H1 (cell line): ENCODE data around the gene HGD. TPM values are rescaled to one million over a fixed set of nuclear protein-coding genes. Genes with fewer than 3 reads are reported as not detected.

Experiments used
- CTCF ChIA-PET: fragments of 300-600 bp; sonication (Branson Sonifier 250); formaldehyde crosslinking; loops from one replicate; lab custom pipeline; 2021; ENCODE audit not compliant: partially characterized antibody; lab: Charles Lee
- POLR2A ChIA-PET: fragments of 300-600 bp; sonication (Branson Sonifier 250); formaldehyde crosslinking; loops from one replicate; lab custom pipeline; 2021; ENCODE audit warnings: inconsistent platforms; ENCODE audit not compliant: partially characterized antibody; lab: Charles Lee
- DNase-seq, 2 experiments: peaks; one replicate each; pipeline versions ENCODE4 v3.0.0 to v3.0.0-alpha.2; 2010 to 2022; ENCODE audit warnings: low spot score in 2 of 2, low read depth in 1 of 2, mixed read lengths in 1 of 2
- FAIRE-seq: peaks from 2 replicates; lab custom pipeline; 2011; peaks lifted over from hg19 to GRCh38; lab: Jason Lieb, UNC
- H2AFZ ChIP-seq: 2 replicates; pipeline ENCODE4 v1.8.1; 2012; ENCODE audit warnings: low read length, inconsistent platforms
- H2AK5ac ChIP-seq: 2 replicates; pipeline ENCODE4 v1.6.1; 2013; ENCODE audit warnings: low read depth, low read length
- H2BK120ac ChIP-seq: replicated peaks from 2 replicates; pipeline ENCODE3; 2013; ENCODE audit warnings: low read depth, low read length, inconsistent platforms
- H2BK12ac ChIP-seq: 2 replicates; pipeline ENCODE4 v1.6.1; 2013; ENCODE audit warnings: low read depth, low read length
- H2BK15ac ChIP-seq: 2 replicates; pipeline ENCODE4 v1.6.1; 2013; ENCODE audit warnings: low read length
- H2BK20ac ChIP-seq: 2 replicates; pipeline ENCODE4 v1.6.1; 2013; ENCODE audit warnings: low read length
- H2BK5ac ChIP-seq: 2 replicates; pipeline ENCODE4 v1.6.1; 2013; ENCODE audit warnings: low read depth, low read length
- H3K14ac ChIP-seq: 2 replicates; pipeline ENCODE4 v1.6.1; 2013; ENCODE audit warnings: inconsistent platforms; ENCODE audit not compliant: insufficient read length
- H3K18ac ChIP-seq: 2 replicates; pipeline ENCODE4 v1.6.1; 2013; ENCODE audit warnings: low read length; ENCODE audit errors: extremely low read depth
- H3K23ac ChIP-seq: 2 replicates; pipeline ENCODE4 v1.6.1; 2013; ENCODE audit warnings: inconsistent platforms; ENCODE audit not compliant: insufficient read length
- H3K23me2 ChIP-seq: 2 replicates; pipeline ENCODE4 v1.6.1; 2013; ENCODE audit warnings: low read depth, low read length
- H3K27ac ChIP-seq: 2 replicates; pipeline ENCODE4 v1.6.1; 2011; ENCODE audit warnings: low read depth, low read length, inconsistent platforms
- H3K27me3 ChIP-seq, 4 experiments: replicated peaks in 1 of 4; 1 replicate in 1 of 4; 2 replicates in 3 of 4; pipeline versions ENCODE4 v1.6.1 to v1.8.1; 2011 to 2013; ENCODE audit warnings: low read length in 3 of 4, mild to moderate bottlenecking in 3 of 4, inconsistent platforms in 2 of 4, mixed read lengths in 2 of 4, moderate library complexity in 1 of 4; ENCODE audit not compliant: control insufficient read depth in 3 of 4, insufficient read depth in 3 of 4; ENCODE audit errors: extremely low read depth in 1 of 4
- H3K36me3 ChIP-seq, 4 experiments: 2 replicates each; pipeline versions ENCODE4 v1.6.1 to v1.8.1; 2011 to 2013; ENCODE audit warnings: mild to moderate bottlenecking in 4 of 4, low read length in 3 of 4, moderate library complexity in 2 of 4, control low read depth in 1 of 4, inconsistent platforms in 1 of 4; ENCODE audit not compliant: insufficient read depth in 4 of 4, control insufficient read depth in 2 of 4
- H3K4ac ChIP-seq: replicated peaks from 2 replicates; pipeline ENCODE3; 2013; ENCODE audit warnings: low read length, low read depth, mixed read lengths, inconsistent platforms; ENCODE audit not compliant: insufficient read length
- H3K4me1 ChIP-seq, 4 experiments: replicated peaks in 1 of 4; 1 replicate in 1 of 4; 2 replicates in 3 of 4; pipeline versions ENCODE4 v1.6.1 to v1.8.1; 2011 to 2013; ENCODE audit warnings: low read length in 3 of 4, inconsistent platforms in 2 of 4, mixed read lengths in 1 of 4; ENCODE audit not compliant: insufficient read depth in 4 of 4, control insufficient read depth in 3 of 4
- H3K4me2 ChIP-seq, 2 experiments: 2 replicates each; pipeline versions ENCODE4 v1.6.1 to v1.8.1; 2011 to 2013; ENCODE audit warnings: low read depth in 2 of 2, low read length in 2 of 2, control low read depth in 1 of 2, inconsistent platforms in 1 of 2, mild to moderate bottlenecking in 1 of 2; ENCODE audit not compliant: insufficient read depth in 1 of 2
- H3K4me3 ChIP-seq, 4 experiments: fragments of 200-600, 300-600 bp in 1 of 4; sonication (generic), shearing (Covaris generic), sonication (Bioruptor Twin) in 1 of 4; 2 replicates each; pipeline versions ENCODE4 v1.5.1 to v1.8.1; 2011 to 2016; ENCODE audit warnings: low read length in 4 of 4, low read depth in 3 of 4, control low read depth in 2 of 4, inconsistent platforms in 2 of 4, mild to moderate bottlenecking in 2 of 4, mixed read lengths in 1 of 4, moderate library complexity in 1 of 4; ENCODE audit not compliant: insufficient read depth in 2 of 4; ENCODE audit errors: extremely low read depth in 1 of 4
- H3K56ac ChIP-seq: replicated peaks from 2 replicates; pipeline ENCODE3; 2013; ENCODE audit warnings: low read depth, mild to moderate bottlenecking, mixed read lengths, low read length, inconsistent platforms; ENCODE audit not compliant: insufficient read length
- H3K79me1 ChIP-seq: 2 replicates; pipeline ENCODE4 v1.6.1; 2013; ENCODE audit warnings: low read depth, low read length, control low read depth
- H3K79me2 ChIP-seq, 2 experiments: 2 replicates each; pipeline versions ENCODE4 v1.6.1 to v1.8.1; 2012 to 2013; ENCODE audit warnings: low read length in 2 of 2, mild to moderate bottlenecking in 2 of 2, inconsistent platforms in 1 of 2; ENCODE audit not compliant: insufficient read depth in 2 of 2, control insufficient read depth in 1 of 2
- H3K9ac ChIP-seq, 4 experiments: replicated peaks in 1 of 4; 1 replicate in 1 of 4; 2 replicates in 3 of 4; pipeline versions ENCODE4 v1.6.1 to v1.8.1; 2011 to 2013; ENCODE audit warnings: low read depth in 3 of 4, low read length in 3 of 4, control low read depth in 2 of 4, mild to moderate bottlenecking in 2 of 4, moderate library complexity in 2 of 4, inconsistent platforms in 1 of 4; ENCODE audit errors: extremely low read depth in 1 of 4
- H3K9me3 ChIP-seq, 2 experiments: 2 replicates each; pipeline versions ENCODE4 v1.6.1 to v1.8.1; 2012 to 2013; ENCODE audit warnings: mild to moderate bottlenecking in 2 of 2, moderate library complexity in 2 of 2, control low read depth in 1 of 2, inconsistent platforms in 1 of 2, low read depth in 1 of 2, low read length in 1 of 2, mixed read lengths in 1 of 2; ENCODE audit not compliant: insufficient read depth in 2 of 2
- H4K20me1 ChIP-seq, 2 experiments: replicated peaks in 1 of 2; 2 replicates each; pipeline versions ENCODE3 to v1.8.1; 2011 to 2013; ENCODE audit warnings: inconsistent platforms in 2 of 2, low read length in 2 of 2, mild to moderate bottlenecking in 1 of 2; ENCODE audit not compliant: insufficient read depth in 2 of 2, control insufficient read depth in 1 of 2
- H4K5ac ChIP-seq: 2 replicates; pipeline ENCODE4 v1.6.1; 2013; ENCODE audit warnings: low read length, low read depth, mixed read lengths, inconsistent platforms; ENCODE audit not compliant: insufficient read length
- H4K8ac ChIP-seq: 2 replicates; pipeline ENCODE4 v1.8.0; 2013; ENCODE audit warnings: mild to moderate bottlenecking, moderate library complexity, low read length, inconsistent platforms; ENCODE audit not compliant: insufficient read depth; ENCODE audit errors: extremely low read depth
- H4K91ac ChIP-seq: replicated peaks from 2 replicates; pipeline ENCODE3; 2013; ENCODE audit warnings: low read length, mixed read lengths, inconsistent platforms; ENCODE audit not compliant: insufficient read length
- CREB1 ChIP-seq: IDR thresholded peaks from 2 replicates; pipeline ENCODE4 v1.6.1; 2012; ENCODE audit warnings: inconsistent platforms
- polyA plus RNA-seq, 7 experiments: library from polyadenylated mRNA; depleted of rRNA in 3 of 7; stranded (reverse) in 5 of 7; unstranded in 2 of 7; fragments of >200 nt in 5 of 7; fragments of 200-250 nt in 2 of 7; gene quantifications; 1 replicate in 5 of 7; 2 replicates in 1 of 7; 4 replicates in 1 of 7; pipeline versions ENCODE4 v1.2.1 to v1.2.3, GENCODE V29; 2011 to 2013; ENCODE audit warnings: missing spikeins in 2 of 7, mixed read lengths in 2 of 7
- total RNA-seq: library from RNA; stranded (reverse); fragmentation: NEBNext Ultra II Directional; extraction: Animal tissue kit (Norgen Biotek cat#: 25700); gene quantifications from 2 replicates; pipeline ENCODE4 v1.2.1, GENCODE V29; 2021

The HGD gene
- total and polyA plus RNA-seq, 2 of the 8 experiments (the other 6 are each of a cell fraction or from before 2014, with no cell fraction given), result 0.11 TPM; not detected in 1

DNA sequence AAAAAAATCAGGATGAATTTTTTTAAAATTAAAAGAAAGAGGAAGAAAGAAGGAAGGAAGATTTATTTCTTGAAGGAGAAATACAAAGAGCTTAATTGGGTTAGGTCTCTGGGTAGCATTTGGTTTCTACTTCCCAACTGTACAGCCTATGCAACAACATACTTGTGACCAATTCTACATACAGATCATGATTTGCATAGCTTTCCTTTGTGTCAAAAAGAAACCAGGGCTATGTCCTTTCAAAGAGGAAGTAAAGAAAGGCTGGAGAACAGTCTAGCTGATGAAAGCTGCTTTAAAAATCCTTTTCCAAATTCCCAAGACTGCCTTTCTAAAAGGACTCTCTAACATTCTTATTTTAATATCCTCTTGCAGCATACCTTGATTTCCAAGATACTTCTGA is 6.1 kb upstream of the HGD start:
- peaks cover 0 to 2% (median 0%) of the 10 kb centered on the region in 4 experiments; a peak in 2 of 7 replicates for H3K4me1 ChIP-seq
- TF ChIP-seq CREB1, result no peak

More for the DNA sequence above, 6.1 kb upstream of the HGD start:
- Histone ChIP-seq H4K91ac (no peak overlapping the region), H4K5ac (no peak overlapping the region), H3K36me3 (no peaks in the 10 kb centered on the region), H4K20me1 (no peaks in the 10 kb centered on the region), H3K56ac (no peak overlapping the region), H2BK5ac (no peak overlapping the region), H3K79me1 (no peaks in the 10 kb centered on the region), H2BK20ac (no peak overlapping the region), H3K4ac (no peak overlapping the region), H2BK15ac (no peak overlapping the region), H2AK5ac (no peak overlapping the region), H3K18ac (no peak overlapping the region), H2AFZ (no peak overlapping the region), H3K4me2 (no peak overlapping the region), H3K9me3 (no peaks in the 10 kb centered on the region), H3K23ac (no peak overlapping the region), H4K8ac (no peak overlapping the region), H3K23me2 (no peaks in the 10 kb centered on the region), H3K9ac (no peak overlapping the region), H2BK12ac (no peak overlapping the region), H2BK120ac (no peak overlapping the region), H3K4me3 (no peak overlapping the region), H3K27me3 (no peaks in the 10 kb centered on the region), H3K27ac (no peak overlapping the region), H3K14ac (no peak overlapping the region), H3K79me2 (no peaks in the 10 kb centered on the region)
- DNase-seq (no peak), FAIRE-seq (no peak)
- POLR2A ChIA-PET, result interaction anchor here (1.3 kb wide), 1 partner anchor 27 kb away, joined by 4 read pairs; no protein-coding TSS in a partner anchor
- CTCF ChIA-PET, result interaction anchor here (0.6 kb wide), 1 partner anchor 27 kb away, joined by 3 read pairs; no protein-coding TSS in a partner anchor
